ENCODE results near the gene LASP1.

- TF ChIP-seq CTCF (conservative IDR thresholded peaks at IDR 0.05; ENCODE audit: low read depth in 2 of 2): no peak
- no peak for TF ChIP-seq JUNB (IDR thresholded peaks at IDR 0.05; ENCODE audit: unreplicated experiment)
- no peak for TF ChIP-seq EZH2 (IDR thresholded peaks at IDR 0.05; ENCODE audit: low read depth, unreplicated experiment)
- no peak for TF ChIP-seq NANOG (IDR thresholded peaks at IDR 0.05; ENCODE audit: borderline replicate concordance)
Measured at GRCh38 chr17:38960402-38960801, 90.5 kb downstream of the LASP1 start.

Measured in GM23338 (cell line).